OCI-M2 (cell line): ENCODE data around the gene CEBPE.
A peak's percentile ranks its signal among the peaks of the same experiment; 100 is the strongest.
"Not testable (repeated sequence)": the region's sequence is repeated elsewhere in the genome, so short reads cannot be mapped to it uniquely, and the experiment has no call there.

Experiments
- DNase-seq: peaks from one replicate; lab custom pipeline; 2025; ENCODE audit not compliant: unreplicated experiment; lab: John Stamatoyannopoulos, UW

Gene CEBPE

GRCh38 chr14:23123419-23123818 is 4.4 kb upstream of the CEBPE start:
- no peak for DNase-seq

GRCh38 chr14:23122086-23122485 is 3.0 kb upstream of the CEBPE start:
- DNase-seq, result no peak

- no peak for DNase-seq
Observed at GRCh38 chr14:23121361-23121771, 2.3 kb upstream of the CEBPE start.

- peak; percentile 68 for DNase-seq
Observed at GRCh38 chr14:23120541-23121251, 1.6 kb upstream of the CEBPE start.

GRCh38 chr14:23119363-23120327 is 590 bp upstream of the CEBPE start:
- DNase-seq, result no peak

GRCh38 chr14:23117371-23118020 is 1.6 kb downstream of the CEBPE start:
- no peak for DNase-seq

- DNase-seq, result no peak
Observed at GRCh38 chr14:23115918-23116317, 3.1 kb downstream of the CEBPE start.

- DNase-seq, result no peak
Observed at GRCh38 chr14:23115039-23115731, 3.9 kb downstream of the CEBPE start.

GRCh38 chr14:23114669-23115038 is 4.4 kb downstream of the CEBPE start:
- DNase-seq, result no peak

GRCh38 chr14:23114120-23114458 is 5.0 kb downstream of the CEBPE start:
- no peak for DNase-seq

- no peak for DNase-seq
Observed at GRCh38 chr14:23113431-23114119, 5.5 kb downstream of the CEBPE start.

GRCh38 chr14:23112359-23113178 is 6.5 kb downstream of the CEBPE start:
- peak; percentile 57 for DNase-seq

GRCh38 chr14:23110579-23111365 is 8.3 kb downstream of the CEBPE start:
- no peak for DNase-seq

- no peak for DNase-seq
Observed at GRCh38 chr14:23109769-23110168, 9.3 kb downstream of the CEBPE start.

- not testable (repeated sequence) for DNase-seq
Observed at GRCh38 chr14:23108169-23108568, 10.9 kb downstream of the CEBPE start.

- not testable (repeated sequence) for DNase-seq
Observed at GRCh38 chr14:23107620-23108019, 11.4 kb downstream of the CEBPE start.

- DNase-seq, result no peak
Observed at GRCh38 chr14:23106747-23107045, 12.4 kb downstream of the CEBPE start.

- no peak for DNase-seq
Observed at GRCh38 chr14:23105348-23105824, 13.7 kb downstream of the CEBPE start.
